Measurements from ENCODE around the gene IGSF21.

Gene IGSF21

DNA sequence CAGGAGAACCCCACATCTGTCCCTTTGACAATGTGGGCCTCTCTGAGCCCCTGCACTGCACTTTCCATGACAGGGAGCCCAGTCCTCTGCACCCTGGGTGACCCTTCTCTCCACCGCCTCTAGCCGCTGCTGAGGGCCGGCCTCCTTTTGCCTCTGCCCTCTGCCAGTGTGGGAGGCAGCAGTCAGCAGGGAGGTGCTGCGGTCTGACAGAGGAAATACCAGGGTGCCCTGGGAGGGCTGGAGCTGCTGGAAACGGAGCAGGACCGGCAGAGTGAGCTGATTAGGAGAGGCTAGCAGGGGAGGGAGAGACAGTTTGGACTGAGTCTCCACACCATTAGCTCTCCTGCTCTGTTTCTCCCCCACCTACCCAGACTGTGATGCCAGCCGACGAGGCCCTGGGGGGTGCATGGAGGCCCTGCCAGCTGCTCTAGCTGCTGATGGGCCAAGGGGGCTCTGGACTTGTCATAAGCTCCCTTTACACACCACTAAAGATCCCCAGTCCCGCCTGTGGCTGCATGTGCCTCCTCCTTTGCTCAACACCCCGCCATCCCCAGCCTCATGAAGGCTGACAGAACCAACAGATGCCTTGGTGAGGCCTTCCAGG, 202.1 kb downstream of the IGSF21 start:
- H3K4me3 ChIP-seq (replicated peaks; ENCODE audit: low read depth, low read length) = no peak overlapping the region
- TF ChIP-seq, protein P1, sequence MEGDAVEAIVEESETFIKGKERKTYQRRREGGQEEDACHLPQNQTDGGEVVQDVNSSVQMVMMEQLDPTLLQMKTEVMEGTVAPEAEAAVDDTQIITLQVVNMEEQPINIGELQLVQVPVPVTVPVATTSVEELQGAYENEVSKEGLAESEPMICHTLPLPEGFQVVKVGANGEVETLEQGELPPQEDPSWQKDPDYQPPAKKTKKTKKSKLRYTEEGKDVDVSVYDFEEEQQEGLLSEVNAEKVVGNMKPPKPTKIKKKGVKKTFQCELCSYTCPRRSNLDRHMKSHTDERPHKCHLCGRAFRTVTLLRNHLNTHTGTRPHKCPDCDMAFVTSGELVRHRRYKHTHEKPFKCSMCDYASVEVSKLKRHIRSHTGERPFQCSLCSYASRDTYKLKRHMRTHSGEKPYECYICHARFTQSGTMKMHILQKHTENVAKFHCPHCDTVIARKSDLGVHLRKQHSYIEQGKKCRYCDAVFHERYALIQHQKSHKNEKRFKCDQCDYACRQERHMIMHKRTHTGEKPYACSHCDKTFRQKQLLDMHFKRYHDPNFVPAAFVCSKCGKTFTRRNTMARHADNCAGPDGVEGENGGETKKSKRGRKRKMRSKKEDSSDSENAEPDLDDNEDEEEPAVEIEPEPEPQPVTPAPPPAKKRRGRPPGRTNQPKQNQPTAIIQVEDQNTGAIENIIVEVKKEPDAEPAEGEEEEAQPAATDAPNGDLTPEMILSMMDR (IDR thresholded peaks at IDR 0.05; ENCODE audit: low read depth, low read length, missing control alignments) = no peak
- DNase-seq (ENCODE audit: extremely low read depth, low read depth) = no peak

DNA sequence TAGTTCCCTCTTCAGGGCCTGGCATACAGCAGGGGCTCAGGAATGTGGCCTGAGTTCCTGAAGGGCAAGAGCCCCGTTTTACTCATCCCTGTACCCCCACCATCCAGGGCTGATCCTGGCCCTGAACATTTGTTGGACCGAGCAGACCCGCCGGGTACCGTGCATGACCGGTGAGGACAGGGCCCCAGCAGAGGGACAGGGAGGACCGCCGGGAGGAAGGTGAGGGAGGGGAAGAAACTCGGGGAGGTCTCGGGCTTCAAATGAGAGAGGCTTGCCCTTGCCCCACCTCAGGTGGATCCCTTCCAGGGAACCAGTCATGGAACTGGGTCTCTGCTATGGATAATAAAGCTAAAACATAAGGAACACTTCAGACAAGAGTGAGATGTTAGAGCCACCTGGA, 205.4 kb downstream of the IGSF21 start:
- TF ChIP-seq, protein P1 (IDR thresholded peaks at IDR 0.05; ENCODE audit: low read depth, low read length, missing control alignments) = no peak
- DNase-seq (ENCODE audit: extremely low read depth, low read depth) = no peak
- no peak overlapping the region for H3K4me3 ChIP-seq (replicated peaks; ENCODE audit: low read depth, low read length)

DNA sequence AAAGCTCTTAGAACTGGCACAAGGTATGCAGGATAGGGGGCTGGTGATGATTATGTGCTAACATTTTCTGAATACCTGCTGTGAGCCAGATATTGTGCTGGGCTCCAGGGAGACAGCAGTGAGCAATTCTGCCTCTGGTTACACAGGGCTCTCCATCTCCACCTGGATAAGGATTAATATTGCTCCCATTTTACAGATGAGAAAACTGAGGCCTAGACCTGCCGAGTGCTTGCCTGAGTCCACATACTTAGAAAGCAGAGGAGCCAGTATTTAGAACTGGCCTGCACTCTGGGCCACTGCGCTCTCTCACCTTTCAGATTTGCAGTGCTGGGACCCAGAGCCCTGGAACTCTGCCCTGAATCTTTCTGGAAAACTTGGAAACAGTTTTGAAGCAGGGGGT, 205.9 kb downstream of the IGSF21 start:
- DNase-seq (ENCODE audit: extremely low read depth, low read depth) = no peak
- TF ChIP-seq, protein P1 (IDR thresholded peaks at IDR 0.05; ENCODE audit: low read depth, low read length, missing control alignments) = no peak
- H3K4me3 ChIP-seq (replicated peaks; ENCODE audit: low read depth, low read length) = no peak overlapping the region

DNA sequence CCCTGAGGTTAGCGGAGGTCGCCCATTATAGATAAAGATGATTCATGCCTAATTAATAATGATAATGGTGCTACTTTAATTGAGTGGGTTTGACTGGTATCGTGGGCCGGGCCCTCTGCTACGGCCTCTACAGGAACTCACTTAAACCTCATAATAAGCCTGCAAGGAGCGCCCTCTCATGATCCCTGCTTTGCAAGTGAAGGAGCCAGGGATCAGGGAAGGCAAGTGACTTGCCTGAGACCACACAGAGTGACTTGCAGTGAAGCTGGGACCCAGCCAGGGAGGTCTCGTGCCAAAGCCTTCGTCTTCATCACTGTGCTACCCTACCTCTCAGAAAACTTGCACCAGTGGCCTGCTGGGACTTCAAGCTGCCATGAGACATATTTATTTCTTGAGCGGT, 206.8 kb downstream of the IGSF21 start:
- TF ChIP-seq, protein P1 (IDR thresholded peaks at IDR 0.05; ENCODE audit: low read depth, low read length, missing control alignments) = no peak
- DNase-seq (ENCODE audit: extremely low read depth, low read depth) = no peak
- no peak overlapping the region for H3K4me3 ChIP-seq (replicated peaks; ENCODE audit: low read depth, low read length)

DNA sequence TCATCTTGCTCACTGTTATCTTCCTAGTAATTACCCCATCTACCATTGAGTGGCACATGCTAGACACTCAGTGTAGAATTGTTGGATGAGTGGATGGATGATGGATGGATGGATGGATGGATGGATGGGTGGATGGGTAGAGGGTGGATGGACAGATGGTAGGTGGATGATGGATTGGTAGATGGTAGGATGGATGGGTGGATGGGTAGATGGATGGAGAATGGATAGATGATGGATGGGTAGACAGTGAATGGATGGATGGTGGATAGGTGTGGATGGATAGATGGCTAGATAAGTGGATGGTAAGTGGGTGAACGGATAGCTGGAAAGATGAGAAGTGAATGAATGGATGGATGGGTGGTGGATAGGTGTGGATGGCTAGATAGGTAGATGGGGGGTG, 207.9 kb downstream of the IGSF21 start:
- TF ChIP-seq, protein P1 (IDR thresholded peaks at IDR 0.05; ENCODE audit: low read depth, low read length, missing control alignments) = no peak
- H3K4me3 ChIP-seq (replicated peaks; ENCODE audit: low read depth, low read length) = no peak overlapping the region
- DNase-seq (ENCODE audit: extremely low read depth, low read depth) = no peak

DNA sequence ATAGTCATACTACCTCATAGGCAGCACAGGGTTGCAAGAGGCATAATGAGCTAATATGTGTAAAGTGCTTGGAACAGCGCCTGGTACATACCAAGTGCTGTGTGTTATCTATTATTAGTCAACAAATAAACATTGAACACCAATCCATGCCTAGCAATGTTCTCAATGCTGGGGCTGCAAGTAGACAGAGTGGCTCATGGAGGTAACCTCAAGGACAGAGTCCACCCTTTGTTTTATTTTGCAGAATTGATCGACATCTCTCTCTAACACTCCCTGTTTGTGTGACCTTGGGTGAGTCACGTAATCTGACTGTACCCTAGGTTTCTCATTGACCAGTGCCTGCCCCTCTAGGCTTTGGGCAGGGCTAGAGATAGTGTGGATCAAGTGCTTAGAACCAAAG, 209.2 kb downstream of the IGSF21 start:
- TF ChIP-seq, protein P1 (IDR thresholded peaks at IDR 0.05; ENCODE audit: low read depth, low read length, missing control alignments) = no peak
- no peak overlapping the region for H3K4me3 ChIP-seq (replicated peaks; ENCODE audit: low read depth, low read length)
- DNase-seq (ENCODE audit: extremely low read depth, low read depth) = no peak

DNA sequence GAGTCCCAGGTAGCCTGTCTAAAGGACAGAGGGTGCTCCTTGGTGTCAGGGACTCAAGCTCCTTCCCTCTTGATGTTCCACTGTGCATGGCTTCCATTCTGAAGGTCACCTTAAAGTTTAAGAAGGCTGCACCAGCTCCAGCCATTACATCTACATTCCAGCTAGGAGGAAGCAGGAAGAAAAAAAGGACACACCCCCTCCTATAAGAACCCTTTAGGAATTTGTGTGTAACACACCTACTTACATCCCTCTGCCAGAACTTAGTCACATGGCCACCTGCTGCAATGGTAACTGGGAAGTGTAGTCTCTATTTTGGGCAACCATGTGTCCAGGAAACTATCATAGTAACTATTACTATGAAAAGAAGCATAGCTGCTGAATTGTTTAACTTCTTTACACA, 211.5 kb downstream of the IGSF21 start:
- TF ChIP-seq, protein P1 (IDR thresholded peaks at IDR 0.05; ENCODE audit: low read depth, low read length, missing control alignments) = no peak
- no peak for DNase-seq (ENCODE audit: extremely low read depth, low read depth)
- no peak overlapping the region for H3K4me3 ChIP-seq (replicated peaks; ENCODE audit: low read depth, low read length)

All from HFF-Myc (cell line).